GM19023 (cell line): Measurements from ENCODE around the gene DDX3X.
"Not testable (repeated sequence)": the region's sequence is repeated elsewhere in the genome, so short reads cannot be mapped to it uniquely, and the experiment has no call there.

Experiments used
- ATAC-seq: cut with Tn5 transposase; IDR thresholded peaks from one replicate; pipeline ENCODE4 v1.9.1; 2021; ENCODE audit warnings: mild to moderate bottlenecking, moderate library complexity; ENCODE audit not compliant: unreplicated experiment

The DDX3X gene

GRCh38 chrX:41411222-41411621, 77.3 kb downstream of the DDX3X start:
- not testable (repeated sequence) for ATAC-seq

DNA sequence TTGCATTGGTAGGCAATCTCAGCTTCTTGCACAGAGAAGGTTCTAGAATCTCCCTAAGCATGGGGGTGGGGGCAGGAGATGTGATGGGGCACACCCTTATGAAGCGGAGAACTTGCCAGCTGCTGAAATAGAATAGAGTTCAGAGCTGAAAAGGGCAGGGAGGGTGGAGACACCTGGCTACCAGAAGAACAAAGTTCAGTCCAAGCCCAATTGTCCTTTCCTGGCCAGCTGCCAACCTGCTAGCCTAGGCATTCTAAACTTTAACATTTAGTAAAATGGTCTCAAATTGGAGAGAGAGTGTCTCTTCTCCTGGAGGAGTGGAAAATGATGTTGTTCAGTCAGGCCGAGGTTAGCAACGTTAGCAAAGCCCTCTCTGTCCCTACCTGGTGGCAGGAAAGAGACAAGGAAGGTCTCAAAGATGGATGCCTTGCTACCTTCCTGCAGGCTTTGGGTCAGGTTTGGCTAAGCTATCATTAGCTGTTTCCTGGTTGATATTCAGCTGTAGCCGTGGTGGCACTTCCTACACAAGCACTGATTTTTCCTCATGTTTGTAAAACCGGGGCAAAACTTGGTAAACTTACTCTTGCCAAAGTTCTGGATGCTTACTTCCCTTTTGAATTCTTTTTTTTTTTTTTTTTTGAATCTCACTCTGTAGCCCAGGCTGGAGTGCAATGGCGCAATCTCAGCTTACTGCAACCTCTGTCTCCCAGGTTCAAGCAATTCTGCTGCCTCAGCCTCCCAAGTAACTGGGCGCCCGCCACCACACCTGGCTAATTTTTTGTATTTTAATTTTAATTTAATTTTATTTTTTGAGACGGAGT, 78.5 kb downstream of the DDX3X start:
- no peak for ATAC-seq
